Psoas muscle (tissue), 8 donors: ENCODE data around the gene CAP2. TPM values are rescaled to one million over a fixed set of nuclear protein-coding genes. Genes with fewer than 3 reads are reported as not detected.

Source experiments
- ATAC-seq, 4 donors: fragments of 200-7000 bp; cut with Tn5 transposase; one replicate each; pipeline ENCODE4 v1.9.1; 2020; ENCODE audit warnings: moderate library complexity in 3 of 4, mild to moderate bottlenecking in 2 of 4
- DNase-seq, 2 donors: peaks; one replicate each; pipeline ENCODE4 v3.0.0-alpha.2; 2020
- H3K27ac ChIP-seq: fragments of 200-600 bp; one replicate; pipeline ENCODE4 v1.8.0; 2022
- H3K27me3 ChIP-seq, 3 donors: fragments of 200-600 bp in 1 of 3; one replicate each; pipeline versions ENCODE4 v1.6.1 to v1.8.0; 2013 to 2022; ENCODE audit warnings: low read length in 2 of 3, mild to moderate bottlenecking in 2 of 3, moderate library complexity in 1 of 3; ENCODE audit not compliant: insufficient read depth in 3 of 3
- H3K36me3 ChIP-seq, 2 donors: fragments of 200-600 bp in 1 of 2; one replicate each; pipeline versions ENCODE4 v1.6.1 to v1.8.0; 2013 to 2022; ENCODE audit warnings: low read depth in 1 of 2, mild to moderate bottlenecking in 1 of 2, moderate library complexity in 1 of 2; ENCODE audit not compliant: insufficient read depth in 1 of 2
- H3K4me1 ChIP-seq: fragments of 200-600 bp; one replicate; pipeline ENCODE4 v1.8.0; 2022
- H3K4me3 ChIP-seq: fragments of 200-600 bp; one replicate; pipeline ENCODE4 v1.8.0; 2022; ENCODE audit warnings: mild to moderate bottlenecking
- H3K9me3 ChIP-seq: fragments of 200-600 bp; one replicate; pipeline ENCODE4 v1.8.0; 2022
- WGBS, 3 donors: extraction: QIAGEN DNeasy Blood & Tissue Kit; methylation state at CpG; one replicate each; pipeline versions ENCODE4 v1.1.6 to v1.1.7; 2013; 5-methylcytosine and 5-hydroxymethylcytosine counted together
- intact Hi-C, 2 donors: fragments of 100-400 bp; cut with DNase I; formaldehyde crosslinking; loops; one replicate each; pipeline versions ENCODE4 v1.11.0 to v1.14.2; 2022
- polyA plus RNA-seq, 3 donors: library from polyadenylated mRNA; stranded (reverse); fragments of 200-250 nt; gene quantifications; one replicate each; pipeline ENCODE4 v1.2.3, GENCODE V29; 2013
- total RNA-seq, 4 donors: library from RNA; stranded (reverse); fragmentation: NEBNext Ultra II Directional in 2 of 4; extraction: Animal tissue kit (Norgen Biotek cat#: 25700) in 2 of 4; gene quantifications; one replicate each; pipeline versions ENCODE4 v1.2.1 to v1.2.4, GENCODE V29; 2021 to 2023
- TF ChIP-seq, protein P1 (sequence below): fragments of 200-600 bp; IDR thresholded peaks from one replicate; pipeline ENCODE4 v1.8.0; 2022; ENCODE audit warnings: antibody characterized with exemption
- donor health status: healthy with polysubstance abuse.
- donor health status: DM: no; HTN: no; CAD: no; lungs with moderate emphysema.
- donor health status: Bipolar disorder and iron deficiency.
- donor health status: healthy.
- donor health status: DM: yes; HTN: yes; CAD: no.
- donor health status: DM: no; HTN: no; CAD: no.
- donor health status: DM: no; HTN: no; CAD: no.
- donor health status: DM: yes; HTN: yes; CAD: no.

CAP2 gene
- total and polyA plus RNA-seq, 7 donors, result 176 to 452 (median 344) TPM

DNA sequence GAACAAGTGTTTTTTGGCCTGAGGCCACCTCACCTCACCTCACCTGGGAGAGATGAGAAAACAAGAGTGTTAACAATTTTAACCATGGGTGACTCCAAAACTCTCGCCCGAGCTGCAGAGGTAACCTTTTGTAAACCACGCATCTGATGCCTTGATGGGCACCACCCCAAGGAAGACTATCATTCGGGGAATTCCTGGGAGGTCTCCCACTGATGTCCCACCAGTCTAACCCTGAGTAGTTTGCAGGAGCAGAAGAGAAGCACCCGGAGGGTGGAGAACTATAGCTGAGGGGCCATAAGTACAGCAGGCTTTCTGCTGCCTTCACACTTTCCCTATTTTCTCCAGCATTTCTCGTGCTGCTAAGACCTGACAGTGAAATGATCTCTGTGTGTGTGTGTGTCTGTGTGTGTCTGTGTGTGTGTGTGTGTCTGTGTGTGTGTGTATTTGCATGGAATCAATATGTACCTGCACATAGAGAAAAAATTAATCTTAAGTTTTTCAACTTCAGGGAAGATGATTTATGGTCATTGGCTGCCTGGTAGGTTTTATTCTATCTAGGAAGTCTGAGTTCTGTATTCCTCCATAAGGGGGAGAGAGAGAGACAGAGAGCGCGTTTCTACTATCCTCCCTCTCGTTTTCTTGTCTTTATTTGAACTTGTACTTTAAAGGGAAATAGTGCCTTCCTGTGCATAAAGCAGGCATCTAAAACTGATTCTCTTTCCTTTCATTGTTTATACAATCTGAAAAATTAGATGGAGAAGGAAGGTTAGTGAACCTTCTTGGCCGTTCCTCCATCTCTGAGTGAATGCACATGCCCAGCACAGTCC, 75.8 kb downstream of the CAP2 start:
- no peak for DNase-seq
- 42 to 70% (median 49%) methylated on average over 10 of the region's 10 CpGs for WGBS, 3 donors

DNA sequence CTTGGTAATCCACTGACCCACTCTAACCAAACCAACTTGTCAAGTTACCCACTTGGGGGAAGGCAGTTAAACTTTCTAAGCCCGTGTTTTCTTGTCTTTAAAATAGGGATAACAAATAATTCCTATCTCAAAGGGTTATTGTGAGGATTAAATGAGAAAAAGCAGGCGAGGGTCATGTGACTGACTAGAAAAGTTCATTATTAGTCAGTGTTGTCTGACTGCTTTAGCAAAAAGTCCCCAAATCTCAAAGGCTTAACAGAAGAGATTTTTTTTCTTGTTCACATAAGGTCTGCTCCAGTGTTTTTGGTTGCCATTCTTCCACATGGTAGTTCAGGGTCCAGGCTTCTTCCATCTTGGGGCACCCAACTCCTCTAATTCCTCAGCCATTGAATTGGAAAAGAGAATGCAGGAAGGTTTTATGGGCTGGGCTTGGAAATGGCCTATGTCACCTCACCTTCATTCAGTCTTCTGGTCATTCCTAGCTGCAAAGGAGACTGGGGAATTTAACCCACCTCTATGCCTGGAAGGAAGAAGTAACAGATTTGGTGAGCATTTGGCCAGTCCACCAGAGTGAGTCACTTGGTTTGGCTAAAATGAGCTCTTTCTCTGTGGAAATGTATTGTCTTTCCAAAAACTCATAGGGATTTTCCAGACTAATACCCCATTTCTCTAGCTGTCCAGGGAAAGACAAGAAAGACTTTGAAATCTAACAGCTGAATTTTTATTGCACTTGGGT, 77.0 kb downstream of the CAP2 start:
- Histone ChIP-seq H3K36me3 (peaks cover 2 to 4% of the 10 kb centered on the region in 2 donors), H3K4me3 (no peak overlapping the region), H3K4me1 (peaks cover 67% of the 10 kb centered on the region), H3K27ac (peak overlapping the region; percentile 88), H3K9me3 (no peaks in the 10 kb centered on the region), H3K27me3 (no peaks in the 10 kb centered on the region)
- 74 to 82% (median 75%) methylated on average over 2 of the region's 2 CpGs for WGBS, 3 donors
- DNase-seq (no peak), ATAC-seq (peak in 1 of 4 donors; percentile 3)
- intact Hi-C loops, result loop anchor here in 1 of 2 donors (10.0 kb wide), 1 partner anchor 186 kb away; the partner anchor contains the start of gene RBM24
- TF ChIP-seq, protein P1, sequence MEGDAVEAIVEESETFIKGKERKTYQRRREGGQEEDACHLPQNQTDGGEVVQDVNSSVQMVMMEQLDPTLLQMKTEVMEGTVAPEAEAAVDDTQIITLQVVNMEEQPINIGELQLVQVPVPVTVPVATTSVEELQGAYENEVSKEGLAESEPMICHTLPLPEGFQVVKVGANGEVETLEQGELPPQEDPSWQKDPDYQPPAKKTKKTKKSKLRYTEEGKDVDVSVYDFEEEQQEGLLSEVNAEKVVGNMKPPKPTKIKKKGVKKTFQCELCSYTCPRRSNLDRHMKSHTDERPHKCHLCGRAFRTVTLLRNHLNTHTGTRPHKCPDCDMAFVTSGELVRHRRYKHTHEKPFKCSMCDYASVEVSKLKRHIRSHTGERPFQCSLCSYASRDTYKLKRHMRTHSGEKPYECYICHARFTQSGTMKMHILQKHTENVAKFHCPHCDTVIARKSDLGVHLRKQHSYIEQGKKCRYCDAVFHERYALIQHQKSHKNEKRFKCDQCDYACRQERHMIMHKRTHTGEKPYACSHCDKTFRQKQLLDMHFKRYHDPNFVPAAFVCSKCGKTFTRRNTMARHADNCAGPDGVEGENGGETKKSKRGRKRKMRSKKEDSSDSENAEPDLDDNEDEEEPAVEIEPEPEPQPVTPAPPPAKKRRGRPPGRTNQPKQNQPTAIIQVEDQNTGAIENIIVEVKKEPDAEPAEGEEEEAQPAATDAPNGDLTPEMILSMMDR, result no peak

More for the DNA sequence above, 75.8 kb downstream of the CAP2 start:
- H3K27ac ChIP-seq, result peak overlapping the region; percentile 88
- H3K36me3 ChIP-seq, result peaks cover 0 to 14% of the 10 kb centered on the region in 2 donors
- H3K4me1 ChIP-seq, result peaks cover 68% of the 10 kb centered on the region
- no peak overlapping the region for H3K4me3 ChIP-seq
- ATAC-seq, result peak in 2 of 4 donors; percentile 31 to 34
- TF ChIP-seq, protein P1, result peak; percentile 48
- H3K27me3 ChIP-seq, result no peaks in the 10 kb centered on the region
- no peaks in the 10 kb centered on the region for H3K9me3 ChIP-seq
- intact Hi-C loops, result loop anchor here in 1 of 2 donors (5.0 kb wide), 1 partner anchor 37 kb away; no protein-coding TSS in a partner anchor

DNA sequence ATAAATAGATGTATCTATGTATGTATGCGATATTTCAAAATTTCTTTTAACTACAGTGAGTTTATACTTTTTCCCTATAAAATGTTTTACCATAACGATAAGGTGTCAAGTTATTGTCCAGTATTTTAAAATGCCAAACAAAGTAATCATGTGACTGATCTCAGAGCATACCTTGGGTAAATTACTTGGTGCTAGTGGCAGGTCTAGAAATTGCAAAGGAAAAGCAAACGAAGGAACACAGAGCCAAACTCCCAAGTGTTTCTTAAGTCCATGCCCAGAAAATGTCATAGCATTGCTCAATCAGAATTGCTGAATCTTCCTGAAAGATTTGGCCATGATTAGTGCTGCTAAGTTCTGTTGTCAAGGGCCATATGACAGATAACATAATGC, 77.5 kb downstream of the CAP2 start:
- H3K4me1 ChIP-seq, result peaks cover 67% of the 10 kb centered on the region
- H3K4me3 ChIP-seq, result no peak overlapping the region
- peak overlapping the region; percentile 88 for H3K27ac ChIP-seq
- peaks cover 2 to 4% of the 10 kb centered on the region in 2 donors for H3K36me3 ChIP-seq
- intact Hi-C loops, result loop anchor here in 1 of 2 donors (10.0 kb wide), 1 partner anchor 186 kb away; the partner anchor contains the start of gene RBM24
- DNase-seq (no peak), ATAC-seq (peak; percentile 61 to 79 (median 75))
- 24 to 48% (median 32%) methylated on average over 3 of the region's 3 CpGs for WGBS, 3 donors
- TF ChIP-seq, protein P1, result no peak
- H3K9me3 ChIP-seq, result no peaks in the 10 kb centered on the region
- no peaks in the 10 kb centered on the region for H3K27me3 ChIP-seq

DNA sequence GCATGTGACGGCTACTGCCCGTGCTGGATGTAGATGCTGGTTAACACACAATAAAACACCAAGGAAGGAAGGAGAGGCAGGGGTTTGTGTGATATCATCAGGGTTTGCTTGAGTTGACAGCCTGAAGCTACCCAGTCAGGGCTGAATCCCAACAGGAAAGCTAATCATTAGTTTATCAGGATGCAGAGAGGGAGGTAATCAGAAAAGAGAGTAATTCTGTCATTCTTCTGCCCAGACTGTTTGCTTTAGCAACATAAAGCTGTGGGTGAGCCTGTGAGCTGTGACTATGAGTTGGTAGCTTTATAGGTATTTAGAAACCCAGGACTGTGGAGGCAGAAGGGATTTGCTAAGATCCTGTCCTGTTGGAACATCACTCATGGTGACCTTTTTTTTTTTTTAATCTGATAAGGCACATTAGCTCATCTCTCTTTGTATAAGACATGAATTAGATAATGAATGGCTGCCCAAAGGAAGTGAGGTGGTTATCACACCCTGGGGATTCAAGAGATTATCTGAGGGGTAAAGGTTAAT, 79.3 kb downstream of the CAP2 start:
- peaks cover 69% of the 10 kb centered on the region for H3K4me1 ChIP-seq

More for the DNA sequence above, 79.3 kb downstream of the CAP2 start:
- H3K36me3 ChIP-seq, result peaks cover 0 to 2% of the 10 kb centered on the region in 2 donors
- DNase-seq (no peak), ATAC-seq (peak; percentile 56 to 64 (median 58))
- no peak overlapping the region for H3K4me3 ChIP-seq
- 26 to 39% (median 35%) methylated on average over 2 of the region's 2 CpGs for WGBS, 3 donors
- intact Hi-C loops, result loop anchor here in 1 of 2 donors (10.0 kb wide), 1 partner anchor 188 kb away; the partner anchor contains the start of gene RBM24
- H3K27ac ChIP-seq, result peak overlapping the region; percentile 88
- H3K27me3 ChIP-seq, result no peaks in the 10 kb centered on the region
- TF ChIP-seq, protein P1, result no peak
- H3K9me3 ChIP-seq, result no peaks in the 10 kb centered on the region
